GM23248 (cell line): ENCODE measurements around the gene HDAC9.

Source experiments
- EZH2 ChIP-seq: fragments of 200-600 bp; sonication (generic); IDR thresholded peaks from 2 replicates; pipeline ENCODE4 v1.6.1; 2018; ENCODE audit warnings: antibody characterized with exemption, mild to moderate bottlenecking; ENCODE audit not compliant: insufficient read depth, poor library complexity, severe bottlenecking
- EZH2phosphoT487 ChIP-seq: fragments of 200-600 bp; sonication (generic); IDR thresholded peaks from 2 replicates; pipeline ENCODE4 v1.6.1; 2018; ENCODE audit warnings: antibody characterized with exemption, moderate library complexity, mild to moderate bottlenecking, low read depth; ENCODE audit not compliant: insufficient read depth

GRCh38 chr7:19020062-19020461 is 524.5 kb downstream of the HDAC9 start:
- TF ChIP-seq EZH2 = no peak
- no peak for TF ChIP-seq EZH2phosphoT487
